Stimulated activated CD4-positive, alpha-beta T cell treated with anti-CD3 and anti-CD28 coated beads, Interleukin-4, amount 100 ng/mL, for 24 hours (primary cell): ENCODE results near the gene DDR2.
"Not testable (repeated sequence)": the region's sequence is repeated elsewhere in the genome, so short reads cannot be mapped to it uniquely, and the experiment has no call there.

Source experiments
- DNase-seq: peaks from one replicate; pipeline ENCODE4 v3.0.0-alpha.2; 2020

The DDR2 gene

DNA sequence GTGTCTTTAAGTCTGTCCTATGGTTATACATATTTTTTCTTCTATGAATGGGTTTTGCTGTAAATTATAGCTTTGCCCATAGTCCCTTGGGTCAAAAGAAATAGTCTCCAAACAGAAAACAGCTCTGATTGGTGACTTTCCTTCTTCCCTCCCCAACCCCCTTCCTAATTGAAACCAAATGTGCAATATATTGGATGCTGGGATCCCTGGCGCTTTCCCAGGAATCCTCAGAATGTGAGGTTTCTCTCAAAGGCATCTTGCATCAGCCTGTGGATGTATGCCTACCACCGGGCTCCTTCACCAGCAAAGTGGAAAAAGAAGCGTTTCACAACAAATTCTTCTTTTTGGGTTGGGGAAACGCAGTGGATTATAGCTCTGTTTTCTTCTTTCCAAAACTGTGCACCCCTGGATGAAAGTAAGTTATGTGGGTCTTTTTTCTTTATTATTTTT is at the start of gene DDR2:
Gene DDR2 (plus strand): TSS at position 248 of the 450 bp plus-strand sequence. CDS start 86,600 bp downstream, outside the sequence.
- no peak for DNase-seq

- DNase-seq = not testable (repeated sequence)
Measured at GRCh38 chr1:162582901-162583300, 49.4 kb upstream of the DDR2 start.

DNA sequence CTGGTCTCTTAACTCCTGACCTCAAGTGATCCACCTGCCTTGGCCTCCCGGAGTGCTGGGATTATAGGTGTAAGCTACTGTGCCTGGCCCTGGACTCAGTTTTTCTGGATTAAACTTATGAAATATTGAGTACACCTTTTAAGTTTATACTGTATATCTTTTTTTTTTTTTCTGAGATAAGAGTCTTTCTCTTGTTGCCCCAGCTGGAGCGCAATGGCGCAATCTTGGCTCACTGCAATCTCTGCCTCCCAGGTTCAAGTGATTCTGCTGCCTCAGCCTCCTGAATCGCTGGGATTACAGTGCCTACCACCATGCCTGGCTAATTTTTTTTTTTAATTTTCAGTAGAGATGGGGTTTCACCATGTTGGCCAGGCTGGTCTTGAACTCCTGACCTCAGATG is 47.2 kb upstream of the DDR2 start:
- not testable (repeated sequence) for DNase-seq

GRCh38 chr1:162587347-162587746 is 44.9 kb upstream of the DDR2 start:
- no peak for DNase-seq

DNA sequence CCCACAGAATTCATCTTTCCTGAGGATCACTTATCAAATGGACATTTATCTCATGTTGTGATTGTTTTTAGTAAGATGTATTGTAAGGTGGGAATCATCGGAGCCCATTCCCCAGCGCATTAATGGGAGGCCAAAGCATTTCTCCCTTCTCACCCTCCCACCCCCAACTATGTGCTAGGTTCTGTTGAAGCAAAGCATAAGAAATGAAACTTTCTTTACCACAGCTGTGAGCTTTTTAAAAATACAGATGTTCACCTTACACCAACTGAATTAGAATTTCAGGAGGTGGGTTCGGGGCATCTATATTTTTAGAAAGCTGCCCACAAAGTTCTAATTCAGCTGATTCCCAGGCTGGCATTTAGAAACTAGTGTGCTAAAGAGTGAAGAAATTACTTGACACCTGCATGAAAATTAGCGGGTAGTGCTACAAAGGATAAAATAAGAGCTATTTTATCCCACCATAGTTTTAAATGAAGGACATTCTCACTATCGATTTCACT is 44.5 kb upstream of the DDR2 start:
- no peak for DNase-seq

DNA sequence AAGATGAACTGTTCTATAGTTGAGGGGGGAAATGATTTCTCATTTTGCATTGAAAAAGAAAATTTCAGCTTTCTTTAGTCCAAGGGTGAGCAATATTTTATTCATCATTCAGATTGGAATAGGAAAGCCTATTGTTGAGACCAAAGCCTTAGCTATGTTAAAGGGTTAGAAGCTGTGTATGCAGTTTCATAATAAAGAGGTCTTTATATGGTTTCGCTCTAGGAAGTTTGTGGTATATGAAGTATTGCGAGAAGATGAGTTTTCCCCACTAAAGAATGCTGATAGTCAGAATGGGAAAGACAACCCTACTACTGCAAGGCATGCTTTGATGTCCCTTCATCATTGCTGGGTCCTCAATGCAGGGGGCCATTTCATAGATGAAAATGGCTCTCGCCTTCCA is 42.2 kb upstream of the DDR2 start:
- DNase-seq = no peak

GRCh38 chr1:162590686-162591085 is 41.6 kb upstream of the DDR2 start:
- no peak for DNase-seq

DNA sequence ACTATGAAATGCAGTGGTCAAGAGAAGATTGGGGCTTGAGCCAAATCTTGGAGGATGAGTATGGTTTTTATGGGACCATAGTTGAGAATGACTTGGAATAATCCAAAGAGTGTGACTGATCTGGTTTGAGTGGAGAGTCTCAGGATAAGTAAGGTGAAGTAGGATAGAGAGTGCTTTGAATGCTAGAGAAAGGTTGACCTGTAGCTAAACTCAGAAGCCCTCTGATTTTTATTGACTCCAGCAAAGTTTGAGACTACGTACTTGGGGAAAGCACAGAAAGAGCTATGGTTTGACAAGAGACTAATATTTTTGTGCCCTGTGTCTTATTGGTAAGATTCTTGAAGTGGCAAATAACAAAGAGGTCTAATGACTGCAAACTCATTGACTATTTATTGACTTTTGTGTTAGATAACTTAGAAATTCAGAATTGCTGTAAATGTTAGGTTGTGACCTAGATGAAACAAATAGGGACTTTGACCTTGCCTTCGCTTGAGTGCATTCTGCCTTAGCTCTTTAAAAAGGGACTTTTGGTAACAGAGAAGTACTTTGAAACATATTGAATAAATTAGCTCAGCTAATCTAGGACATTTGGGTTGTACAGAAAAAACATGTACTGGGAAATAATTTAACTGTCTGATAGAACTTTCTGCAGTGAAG is 35.6 kb upstream of the DDR2 start:
- DNase-seq = no peak

DNA sequence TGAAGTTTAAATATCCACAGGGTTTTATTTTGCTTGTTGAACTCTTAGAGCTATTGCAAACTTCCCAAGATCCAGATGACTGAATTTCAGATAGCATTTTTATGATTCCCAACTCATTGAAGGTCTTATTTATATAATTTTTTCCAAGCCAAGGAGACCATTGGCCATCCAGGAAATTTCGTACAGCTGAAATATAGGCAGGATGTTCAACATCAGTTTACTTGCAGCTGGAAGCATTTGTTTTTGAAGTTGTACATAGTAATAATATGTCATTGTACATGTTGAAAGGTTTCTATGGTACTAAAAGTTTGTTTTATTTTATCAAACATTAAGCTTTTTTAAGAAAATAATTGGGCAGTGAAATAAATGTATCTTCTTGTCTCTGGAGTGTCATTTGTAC is 32.8 kb upstream of the DDR2 start:
- DNase-seq = no peak

DNA sequence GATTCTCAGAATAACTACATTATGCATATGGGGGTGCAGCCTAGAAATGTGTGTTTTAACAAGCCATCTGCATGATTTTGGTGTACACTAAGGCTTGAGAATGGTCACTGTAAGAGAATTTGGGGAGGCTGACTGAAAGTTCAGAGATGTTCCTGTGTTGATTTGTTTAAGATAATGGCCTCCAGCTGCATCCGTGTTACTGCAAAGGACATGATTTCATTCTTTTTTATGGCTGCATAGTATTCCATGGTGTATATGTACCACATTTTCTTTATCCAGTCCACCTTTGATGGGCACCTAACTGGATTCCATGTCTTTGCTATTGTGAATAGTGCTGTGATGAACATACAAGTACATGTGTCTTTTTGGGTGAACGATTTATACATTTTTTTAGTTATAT is 29.1 kb upstream of the DDR2 start:
- DNase-seq = not testable (repeated sequence)

DNA sequence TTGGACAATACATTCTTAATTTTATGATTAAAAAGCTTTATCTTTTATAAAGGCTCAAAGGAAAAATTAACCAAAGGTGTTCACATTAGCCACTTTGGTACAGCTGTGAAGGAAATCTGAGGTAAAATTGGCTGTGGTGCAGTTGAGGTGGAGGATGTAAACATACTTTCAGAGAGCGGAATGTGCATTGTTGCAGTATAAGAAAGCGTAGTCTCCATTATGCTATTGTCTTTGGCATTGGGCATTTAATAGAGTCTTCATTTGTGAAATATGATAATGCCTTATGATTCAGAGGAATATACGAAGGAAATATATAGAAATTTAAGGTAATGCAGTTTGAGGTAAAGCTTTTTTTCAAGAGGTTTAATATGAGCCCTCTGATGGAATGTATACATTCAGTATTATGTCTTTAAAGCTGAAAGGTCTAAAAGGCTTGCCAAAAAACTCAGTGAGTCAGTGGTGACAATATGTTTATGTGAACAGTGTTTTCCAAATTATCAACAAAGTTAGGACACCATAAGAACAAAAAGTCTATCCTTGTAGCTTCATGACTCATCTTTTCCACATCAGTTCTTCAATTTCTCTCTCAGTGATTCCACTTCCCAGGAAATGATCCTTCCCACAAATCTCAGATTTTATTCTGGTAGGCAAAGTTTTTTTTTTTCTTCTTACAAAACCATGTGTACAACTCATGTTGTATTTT is 26.9 kb upstream of the DDR2 start:
- DNase-seq = no peak

- no peak for DNase-seq
Measured at GRCh38 chr1:162609306-162609705, 23.0 kb upstream of the DDR2 start.

- no peak for DNase-seq
Measured at GRCh38 chr1:162612606-162613400, 19.5 kb upstream of the DDR2 start.

- no peak for DNase-seq
Measured at GRCh38 chr1:162616848-162617247, 15.4 kb upstream of the DDR2 start.

GRCh38 chr1:162617513-162617912 is 14.8 kb upstream of the DDR2 start:
- no peak for DNase-seq

GRCh38 chr1:162619076-162619475 is 13.2 kb upstream of the DDR2 start:
- DNase-seq = no peak

GRCh38 chr1:162621256-162621655 is 11.0 kb upstream of the DDR2 start:
- no peak for DNase-seq

- DNase-seq = no peak
Measured at GRCh38 chr1:162625679-162626078, 6.6 kb upstream of the DDR2 start.

DNA sequence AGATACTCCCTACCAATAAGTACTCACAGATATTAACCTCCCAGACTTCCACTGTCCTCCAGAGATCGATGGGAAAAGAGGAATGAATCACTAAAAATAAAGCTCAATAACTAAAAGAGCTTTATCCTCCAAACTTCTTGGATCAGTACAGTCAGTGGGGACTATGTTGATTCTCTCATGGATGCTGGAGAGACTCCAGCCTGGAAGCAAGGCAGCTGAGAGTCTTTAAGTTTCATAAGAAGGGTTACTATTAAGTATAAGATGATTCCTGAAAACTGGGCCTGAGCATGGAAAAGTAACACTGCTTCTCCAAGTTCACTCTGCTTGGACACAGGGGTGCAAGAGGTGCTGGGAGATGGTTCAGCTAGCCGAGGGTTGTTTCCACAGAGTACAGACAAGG is 6.2 kb upstream of the DDR2 start:
- DNase-seq = no peak

- no peak for DNase-seq
Measured at GRCh38 chr1:162626761-162627160, 5.5 kb upstream of the DDR2 start.

GRCh38 chr1:162627662-162628296 is 4.5 kb upstream of the DDR2 start:
- DNase-seq = no peak

GRCh38 chr1:162629077-162629627 is 3.1 kb upstream of the DDR2 start:
- no peak for DNase-seq

DNA sequence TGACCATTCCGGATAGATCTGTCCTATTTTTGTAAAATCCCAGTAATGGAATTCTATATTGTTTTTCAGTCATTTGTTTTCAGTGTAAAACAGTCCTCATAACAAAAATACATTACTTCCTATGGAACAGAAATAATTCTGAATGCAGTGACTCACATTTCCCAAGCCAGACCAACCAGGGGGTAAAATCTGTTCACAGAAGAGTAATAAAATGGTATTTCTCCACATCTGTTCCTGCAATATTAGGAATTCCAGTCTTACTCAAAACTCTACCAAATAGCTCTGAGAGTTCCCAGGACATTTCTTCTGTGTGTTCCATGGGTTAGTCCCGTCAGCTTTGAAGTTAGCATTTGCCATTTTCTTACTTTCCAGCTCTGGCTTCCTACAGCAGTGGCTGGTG is 2.6 kb upstream of the DDR2 start:
- DNase-seq = no peak
